Kidney (tissue), 14 donors: ENCODE measurements around the gene PTX3. TPM values are rescaled to one million over a fixed set of nuclear protein-coding genes. Genes with fewer than 3 reads are reported as not detected.

Source experiments
- DNase-seq, 5 donors: peaks; one replicate each; pipeline ENCODE4 v3.0.0-alpha.2; 2013 to 2020
- FAIRE-seq: peaks from 2 replicates; lab custom pipeline; 2012; peaks lifted over from hg19 to GRCh38; lab: Jason Lieb, UNC
- H3K27ac ChIP-seq, 2 donors: one replicate each; pipeline ENCODE4 v1.7.0; 2013; ENCODE audit warnings: low read depth in 2 of 2, low read length in 2 of 2, inconsistent platforms in 1 of 2
- H3K27me3 ChIP-seq: one replicate; pipeline ENCODE4 v1.7.1; 2013; ENCODE audit warnings: low read length, inconsistent platforms; ENCODE audit not compliant: control insufficient read depth, insufficient read depth
- H3K36me3 ChIP-seq, 3 donors: one replicate each; pipeline versions ENCODE4 v1.7.0 to v1.7.1; 2013; ENCODE audit warnings: low read length in 3 of 3, control low read depth in 1 of 3, inconsistent platforms in 1 of 3; ENCODE audit not compliant: insufficient read depth in 3 of 3, control insufficient read depth in 2 of 3
- H3K4me1 ChIP-seq, 3 donors: one replicate each; pipeline versions ENCODE4 v1.7.0 to v1.7.1; 2013; ENCODE audit warnings: low read length in 3 of 3, inconsistent platforms in 1 of 3, low read depth in 1 of 3; ENCODE audit not compliant: control insufficient read depth in 2 of 3, insufficient read depth in 2 of 3
- H3K4me3 ChIP-seq, 3 donors: one replicate each; pipeline versions ENCODE4 v1.7.0 to v1.8.1; 2013; ENCODE audit warnings: low read length in 3 of 3, control low read depth in 1 of 3, inconsistent platforms in 1 of 3
- H3K9ac ChIP-seq, 3 donors: one replicate each; pipeline versions ENCODE4 v1.7.0 to v1.7.1; 2013; ENCODE audit warnings: low read length in 3 of 3, control low read depth in 1 of 3, inconsistent platforms in 1 of 3
- H3K9me3 ChIP-seq, 3 donors: one replicate each; pipeline versions ENCODE4 v1.7.0 to v1.7.1; 2013; ENCODE audit warnings: low read length in 3 of 3, control low read depth in 1 of 3, inconsistent platforms in 1 of 3; ENCODE audit not compliant: control insufficient read depth in 2 of 3, insufficient read depth in 1 of 3
- intact Hi-C: fragments of 100-400 bp; cut with DNase I; formaldehyde crosslinking; loops from one replicate; pipeline ENCODE4 v1.11.1; 2022
- polyA plus RNA-seq: library from polyadenylated mRNA; stranded (reverse); fragments of 350-450 nt; fragmentation: Illumina TruSeq; extraction: RNeasy Lipid Tissue Mini Kit (QIAGEN cat#74804); gene quantifications from one replicate; pipeline ENCODE4 v1.2.3, GENCODE V29; 2014; ENCODE audit warnings: low read depth, low replicate concordance; ENCODE audit not compliant: insufficient read depth
- total RNA-seq: library from RNA; stranded (reverse); fragmentation: NEBNext Ultra II Directional; extraction: Animal tissue kit (Norgen Biotek cat#: 25700); gene quantifications from one replicate; pipeline ENCODE4 v1.2.1, GENCODE V29; 2021
- TF ChIP-seq, protein P1 (sequence below): IDR thresholded peaks from 3 replicates; pipeline ENCODE4 v1.5.1; 2012; ENCODE audit warnings: mild to moderate bottlenecking, moderate library complexity, borderline replicate concordance; ENCODE audit not compliant: insufficient read depth; ENCODE audit errors: extremely low read depth
- donor health status: control.
- donor health status: control.
- donor health status: control.
- donor health status: control.
- donor health status: control.
- donor health status: DM: yes; HTN: yes; CAD: no.
- donor health status: Normal renal cell carcinoma (clear cell type).

PTX3 gene
- total and polyA plus RNA-seq, 2 donors from 2014 or later: 0.45 to 2.7 TPM

DNA sequence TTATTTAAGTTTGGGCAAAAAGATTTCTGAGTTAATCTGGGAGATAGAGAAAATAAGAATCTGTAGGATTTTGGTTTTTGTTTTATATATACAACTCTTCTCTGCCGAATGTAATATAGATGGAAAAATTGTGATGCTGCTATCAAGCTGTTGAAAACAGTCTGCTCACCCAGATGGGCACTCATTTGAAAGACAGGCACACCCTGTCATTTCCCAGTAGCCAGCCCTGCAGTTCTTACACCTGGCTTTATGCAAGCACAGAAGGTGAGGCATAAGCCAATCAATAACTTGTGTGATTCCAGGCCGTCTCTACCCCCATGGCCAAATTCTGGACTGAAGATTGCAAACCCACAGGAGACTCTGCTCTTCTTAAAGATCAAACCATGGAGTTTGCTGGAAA lies 27.1 kb upstream of the PTX3 start:
- FAIRE-seq: no peak
- Histone ChIP-seq H3K27ac (no peak overlapping the region), H3K4me3 (no peak overlapping the region), H3K36me3 (peaks cover 0 to 5% (median 0%) of the 10 kb centered on the region in 3 donors), H3K9me3 (no peaks in the 10 kb centered on the region), H3K4me1 (no peaks in the 10 kb centered on the region), H3K27me3 (no peaks in the 10 kb centered on the region), H3K9ac (no peak overlapping the region)
- DNase-seq: no peak
- intact Hi-C loops: no loop called here
- TF ChIP-seq, protein P1, sequence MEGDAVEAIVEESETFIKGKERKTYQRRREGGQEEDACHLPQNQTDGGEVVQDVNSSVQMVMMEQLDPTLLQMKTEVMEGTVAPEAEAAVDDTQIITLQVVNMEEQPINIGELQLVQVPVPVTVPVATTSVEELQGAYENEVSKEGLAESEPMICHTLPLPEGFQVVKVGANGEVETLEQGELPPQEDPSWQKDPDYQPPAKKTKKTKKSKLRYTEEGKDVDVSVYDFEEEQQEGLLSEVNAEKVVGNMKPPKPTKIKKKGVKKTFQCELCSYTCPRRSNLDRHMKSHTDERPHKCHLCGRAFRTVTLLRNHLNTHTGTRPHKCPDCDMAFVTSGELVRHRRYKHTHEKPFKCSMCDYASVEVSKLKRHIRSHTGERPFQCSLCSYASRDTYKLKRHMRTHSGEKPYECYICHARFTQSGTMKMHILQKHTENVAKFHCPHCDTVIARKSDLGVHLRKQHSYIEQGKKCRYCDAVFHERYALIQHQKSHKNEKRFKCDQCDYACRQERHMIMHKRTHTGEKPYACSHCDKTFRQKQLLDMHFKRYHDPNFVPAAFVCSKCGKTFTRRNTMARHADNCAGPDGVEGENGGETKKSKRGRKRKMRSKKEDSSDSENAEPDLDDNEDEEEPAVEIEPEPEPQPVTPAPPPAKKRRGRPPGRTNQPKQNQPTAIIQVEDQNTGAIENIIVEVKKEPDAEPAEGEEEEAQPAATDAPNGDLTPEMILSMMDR: no peak

DNA sequence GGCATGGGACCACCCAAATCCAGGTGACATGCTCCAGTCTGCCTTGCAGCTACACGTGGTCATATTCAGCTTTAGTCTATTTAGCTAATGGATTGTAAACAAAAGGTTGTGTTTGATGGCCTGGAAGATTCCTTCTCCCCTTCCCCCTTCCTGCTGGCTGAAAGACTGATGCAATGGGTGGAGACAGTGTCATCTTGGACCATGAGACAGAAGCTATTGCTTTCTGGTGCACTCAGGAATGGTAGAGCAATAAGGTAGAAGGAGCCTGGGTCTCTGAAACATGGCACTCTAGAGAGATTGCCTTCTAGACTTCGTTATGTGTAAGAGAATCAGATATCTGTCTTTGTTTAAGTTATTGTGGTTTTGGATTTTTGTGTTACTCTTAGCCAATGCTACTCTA lies 25.7 kb upstream of the PTX3 start:
- intact Hi-C loops: no loop called here
- Histone ChIP-seq H3K27me3 (no peaks in the 10 kb centered on the region), H3K4me1 (no peaks in the 10 kb centered on the region), H3K27ac (no peak overlapping the region), H3K4me3 (no peak overlapping the region), H3K36me3 (peaks cover 0 to 5% (median 0%) of the 10 kb centered on the region in 3 donors), H3K9ac (no peak overlapping the region), H3K9me3 (no peaks in the 10 kb centered on the region)
- TF ChIP-seq, protein P1: no peak
- no peak for FAIRE-seq
- no peak for DNase-seq

DNA sequence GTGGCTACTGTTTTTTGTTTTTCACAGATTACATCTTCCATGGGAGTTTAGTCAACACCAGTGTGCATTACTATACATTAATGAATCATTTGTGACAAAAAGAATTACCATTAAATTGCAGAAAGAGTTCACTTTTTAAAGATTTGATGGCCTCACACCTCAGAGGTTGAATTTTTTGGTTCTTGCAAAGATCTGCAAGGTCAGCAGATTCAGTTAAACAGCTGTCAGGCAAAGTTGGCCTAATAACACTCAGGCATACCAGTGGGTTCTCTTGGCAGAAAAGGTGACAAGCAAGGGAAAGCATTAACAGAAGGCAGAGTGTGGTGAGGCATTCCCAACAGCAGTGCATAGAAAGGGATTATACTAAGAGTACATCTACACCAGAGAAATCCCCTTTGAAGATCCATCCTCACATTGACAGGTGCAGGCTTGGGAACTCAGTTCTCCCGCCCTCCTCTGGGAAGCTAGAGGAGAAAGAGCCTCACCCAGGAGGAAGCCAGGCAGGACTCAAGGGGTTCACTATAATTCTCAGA lies 24.3 kb upstream of the PTX3 start:
- DNase-seq (no peak), FAIRE-seq (no peak)
- H3K9ac ChIP-seq: no peak overlapping the region
- H3K4me3 ChIP-seq: no peak overlapping the region
- H3K27ac ChIP-seq: no peak overlapping the region
- intact Hi-C loops: no loop called here
- H3K36me3 ChIP-seq: peaks cover 0 to 5% (median 0%) of the 10 kb centered on the region in 3 donors
- H3K9me3 ChIP-seq: no peaks in the 10 kb centered on the region
- H3K4me1 ChIP-seq: no peaks in the 10 kb centered on the region
- TF ChIP-seq, protein P1: no peak
- H3K27me3 ChIP-seq: no peaks in the 10 kb centered on the region

DNA sequence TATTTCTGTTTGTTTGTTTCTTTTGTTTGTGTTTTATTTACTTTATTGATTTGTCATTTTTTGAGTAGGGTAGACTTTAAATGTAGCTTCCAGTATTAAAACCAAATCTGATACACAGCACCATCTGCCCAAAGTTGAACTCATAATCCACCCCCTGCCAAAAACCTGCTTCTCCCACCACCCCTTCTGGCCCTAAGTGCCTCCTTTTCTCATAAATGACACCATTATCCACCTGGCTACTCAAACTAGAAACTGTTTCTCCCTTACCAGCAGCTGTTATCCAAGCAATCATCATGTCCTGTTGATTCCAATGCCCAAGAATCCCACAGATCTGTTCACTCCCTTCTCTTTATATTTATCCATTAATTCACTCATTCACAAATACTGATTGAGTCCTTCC lies 21.8 kb upstream of the PTX3 start:
- TF ChIP-seq, protein P1: no peak
- Histone ChIP-seq H3K4me3 (no peak overlapping the region), H3K27ac (no peak overlapping the region), H3K9ac (no peak overlapping the region), H3K4me1 (no peaks in the 10 kb centered on the region), H3K9me3 (no peaks in the 10 kb centered on the region), H3K27me3 (no peaks in the 10 kb centered on the region), H3K36me3 (peaks cover 0 to 5% (median 0%) of the 10 kb centered on the region in 3 donors)
- DNase-seq (no peak), FAIRE-seq (no peak)
- intact Hi-C loops: no loop called here
